HepG2 (cell line): Measurements from ENCODE around the gene RHOBTB3. TPM values are rescaled to one million over a fixed set of nuclear protein-coding genes. Genes with fewer than 3 reads are reported as not detected.

ENCODE experiments used
- ATAC-seq: fragments of 200-7000 bp; cut with Tn5 transposase; 3 replicates; pipeline ENCODE4 v1.9.1; 2020; ENCODE audit warnings: mild to moderate bottlenecking, moderate library complexity
- BruUV-seq: library from RNA; stranded (reverse); fragments of 400-500 nt; replicated peaks from 2 replicates; lab custom pipeline; 2021; lab: Mats Ljungman, UMichigan
- CTCF ChIA-PET: fragments of 300-600 bp; formaldehyde crosslinking; extraction: SDS; loops from one replicate; lab custom pipeline; 2021; ENCODE audit warnings: low total read pairs, inconsistent platforms, low intra/inter-chr PET ratio; lab: Yijun Ruan, JAX
- POLR2A ChIA-PET: fragments of 350-600 bp; sonication (Branson Sonifier 250); formaldehyde crosslinking; loops from one replicate; lab custom pipeline; 2020; ENCODE audit warnings: antibody characterized with exemption, inconsistent platforms; lab: Yijun Ruan, JAX
- DNase-seq: peaks from one replicate; pipeline ENCODE4 v3.0.0-alpha.2; 2015; ENCODE audit warnings: low spot score
- FAIRE-seq: peaks from 3 replicates; lab custom pipeline; 2011; peaks lifted over from hg19 to GRCh38; lab: Jason Lieb, UNC
- H2AFZ ChIP-seq: one replicate; pipeline ENCODE4 v1.6.1; 2011; ENCODE audit warnings: low read length, inconsistent platforms
- H3K27ac ChIP-seq: fragments of 300-600 bp; 3 replicates; pipeline ENCODE4 v1.8.0; 2011; ENCODE audit warnings: mixed run types, mild to moderate bottlenecking, mixed read lengths, low read length, inconsistent platforms; ENCODE audit not compliant: insufficient read depth; ENCODE audit errors: extremely low read length
- H3K27me3 ChIP-seq, 2 experiments: fragments of 200-600 bp in 1 of 2; 2 replicates in 1 of 2; 3 replicates in 1 of 2; pipeline versions ENCODE4 v1.6.0 to v1.8.0; 2011; ENCODE audit warnings: low read length in 2 of 2, mild to moderate bottlenecking in 2 of 2, moderate library complexity in 2 of 2, inconsistent platforms in 1 of 2; ENCODE audit not compliant: insufficient read depth in 2 of 2, control insufficient read depth in 1 of 2
- H3K36me3 ChIP-seq, 2 experiments: fragments of 200-600 bp in 1 of 2; replicated peaks in 1 of 2; 2 replicates in 1 of 2; 3 replicates in 1 of 2; pipeline versions ENCODE4 v1.5.1 to v1.8.0; 2011; ENCODE audit warnings: low read length in 2 of 2, inconsistent platforms in 1 of 2; ENCODE audit not compliant: insufficient read depth in 2 of 2, control insufficient read depth in 1 of 2
- H3K4me1 ChIP-seq: 2 replicates; pipeline ENCODE4 v1.5.1; 2012; ENCODE audit warnings: low read length, inconsistent platforms; ENCODE audit not compliant: insufficient read depth
- H3K4me2 ChIP-seq: 2 replicates; pipeline ENCODE4 v1.6.0; 2011; ENCODE audit warnings: low read depth, low read length, inconsistent platforms
- H3K4me3 ChIP-seq, 3 experiments: fragments of 200-600 bp in 1 of 3; sonication (generic), shearing (Covaris generic) in 1 of 3; replicated peaks in 1 of 3; 2 replicates each; pipeline ENCODE4 v1.5.1; 2011 to 2016; ENCODE audit warnings: low read length in 3 of 3, inconsistent platforms in 2 of 3, low read depth in 2 of 3, mild to moderate bottlenecking in 2 of 3, control low read depth in 1 of 3, mixed read lengths in 1 of 3; ENCODE audit not compliant: insufficient read depth in 1 of 3
- H3K79me2 ChIP-seq: one replicate; pipeline ENCODE4 v1.6.1; 2011; ENCODE audit warnings: low read length, inconsistent platforms; ENCODE audit not compliant: insufficient read depth
- H3K9ac ChIP-seq: 2 replicates; pipeline ENCODE4 v1.6.0; 2011; ENCODE audit warnings: mild to moderate bottlenecking, low read depth, low read length, inconsistent platforms; ENCODE audit not compliant: insufficient read depth
- H3K9me3 ChIP-seq: 2 replicates; pipeline ENCODE4 v1.5.1; 2012; ENCODE audit warnings: mild to moderate bottlenecking, low read length
- H4K20me1 ChIP-seq: 2 replicates; pipeline ENCODE4 v1.6.0; 2011; ENCODE audit warnings: inconsistent platforms, mild to moderate bottlenecking, low read length, moderate library complexity; ENCODE audit not compliant: insufficient read depth
- BRD4 ChIP-seq: sonication (generic); formaldehyde crosslinking; IDR thresholded peaks from 2 replicates; pipeline ENCODE4 v1.4.0; 2020; ENCODE audit warnings: missing genetic modification reagents
- CHD2 ChIP-seq: IDR thresholded peaks from 2 replicates; pipeline ENCODE4 v1.6.1; 2011; ENCODE audit warnings: low read depth, low read length, improper control_type of control experiment
- FOXC1 ChIP-seq: sonication (generic); formaldehyde crosslinking; IDR thresholded peaks from 2 replicates; pipeline ENCODE4 v1.8.0; 2022; ENCODE audit warnings: mild to moderate bottlenecking, missing genetic modification reagents, borderline replicate concordance
- GATAD2A ChIP-seq: IDR thresholded peaks from 2 replicates; pipeline ENCODE4 v1.6.1; 2016
- HCFC1 ChIP-seq: fragments of 150-350 bp; IDR thresholded peaks from 2 replicates; pipeline ENCODE4 v1.6.1; 2014; ENCODE audit warnings: low read depth, low read length
- IKZF4 ChIP-seq: sonication (generic); formaldehyde crosslinking; IDR thresholded peaks from 2 replicates; pipeline ENCODE4 v1.5.1; 2020; ENCODE audit warnings: borderline replicate concordance, mild to moderate bottlenecking, low read depth, missing genetic modification reagents; ENCODE audit errors: not compliant biosample characterization
- LCORL ChIP-seq, 2 experiments: fragments of 450-650 bp in 1 of 2; sonication (generic) in 1 of 2; formaldehyde crosslinking in 1 of 2; IDR thresholded peaks; 2 replicates each; pipeline versions ENCODE4 v1.5.0 to v1.6.1; 2017 to 2020; ENCODE audit warnings: antibody characterized with exemption in 1 of 2, missing genetic modification reagents in 1 of 2
- PRPF4 ChIP-seq: fragments of 200-400 bp; formaldehyde crosslinking; IDR thresholded peaks from 2 replicates; pipeline ENCODE4 v1.6.1; 2016; ENCODE audit warnings: low read length, low read depth; ENCODE audit not compliant: poor library complexity, severe bottlenecking
- SETDB1 ChIP-seq: sonication (generic); formaldehyde crosslinking; IDR thresholded peaks from 2 replicates; pipeline ENCODE4 v1.5.1; 2020; ENCODE audit warnings: missing genetic modification reagents, mild to moderate bottlenecking, borderline replicate concordance
- SNAPC2 ChIP-seq: sonication (generic); formaldehyde crosslinking; IDR thresholded peaks from 2 replicates; pipeline ENCODE4 v1.8.1; 2022; ENCODE audit warnings: mild to moderate bottlenecking, missing genetic modification reagents
- WIZ ChIP-seq: sonication (generic); formaldehyde crosslinking; IDR thresholded peaks from 2 replicates; pipeline ENCODE4 v1.5.1; 2020; ENCODE audit warnings: mild to moderate bottlenecking, missing genetic modification reagents
- ZNF33B ChIP-seq: sonication (generic); formaldehyde crosslinking; IDR thresholded peaks from 2 replicates; pipeline ENCODE4 v1.5.1; 2020; ENCODE audit warnings: mild to moderate bottlenecking, missing genetic modification reagents
- ZNF616 ChIP-seq: sonication (generic); formaldehyde crosslinking; IDR thresholded peaks from 2 replicates; pipeline ENCODE4 v1.5.0; 2020; ENCODE audit warnings: low read depth, mild to moderate bottlenecking, missing genetic modification reagents
- WGBS: methylation state at CpG from one replicate; pipeline ENCODE4 v1.1.6; 2017; ENCODE audit warnings: low lambda C conversion rate; 5-methylcytosine and 5-hydroxymethylcytosine counted together
- in situ Hi-C: cut with HindIII; loops from 2 replicates; pipeline ENCODE4 v1.10.0; 2017; ENCODE audit warnings: low pct_unique_long_range_greater_than_20kb; ENCODE audit not compliant: extremely low pct_ligation_motif_present
- intact Hi-C: fragments of 100-400 bp; cut with micrococcal nuclease; formaldehyde crosslinking; loops from one replicate; pipeline ENCODE4 v1.10.0; 2022; ENCODE audit not compliant: unreplicated experiment
- polyA plus RNA-seq, 8 experiments: library from polyadenylated mRNA; depleted of rRNA in 3 of 8; stranded (reverse) in 7 of 8; unstranded in 1 of 8; fragments of >200 nt; fragmentation: Illumina TruSeq in 4 of 8; extraction: Trizol in 4 of 8; gene quantifications; 2 replicates each; pipeline versions ENCODE4 v1.2.1 to v1.2.3, GENCODE V29; 2011 to 2016; ENCODE audit warnings: low read depth in 4 of 8, missing spikeins in 1 of 8, mixed read lengths in 1 of 8; ENCODE audit not compliant: insufficient read depth in 1 of 8
- total RNA-seq, 5 experiments: library from RNA; depleted of rRNA; stranded (reverse); fragments of >200 nt; fragmentation: Illumina TruSeq; extraction: Trizol; gene quantifications; 2 replicates each; pipeline ENCODE4 v1.2.3, GENCODE V29; 2016; ENCODE audit warnings: low read depth in 1 of 5
- TF ChIP-seq, protein P1 (sequence below): sonication (generic); formaldehyde crosslinking; IDR thresholded peaks from 2 replicates; pipeline ENCODE4 v1.5.0; 2020; ENCODE audit warnings: missing genetic modification reagents, mild to moderate bottlenecking, borderline replicate concordance
- TF ChIP-seq, protein P2 (sequence below): sonication (generic); formaldehyde crosslinking; IDR thresholded peaks from 2 replicates; pipeline ENCODE4 v1.5.0; 2020; ENCODE audit warnings: missing genetic modification reagents
- TF ChIP-seq, protein P3 (sequence below): sonication (generic); formaldehyde crosslinking; IDR thresholded peaks from 2 replicates; pipeline ENCODE4 v1.5.1; 2020; ENCODE audit warnings: mild to moderate bottlenecking, missing genetic modification reagents, moderate library complexity

RHOBTB3 gene
- total and polyA plus RNA-seq, 2 of the 13 experiments (the other 11 are each of a cell fraction or from before 2014, with no cell fraction given) = 31.6 to 35.4 TPM

DNA sequence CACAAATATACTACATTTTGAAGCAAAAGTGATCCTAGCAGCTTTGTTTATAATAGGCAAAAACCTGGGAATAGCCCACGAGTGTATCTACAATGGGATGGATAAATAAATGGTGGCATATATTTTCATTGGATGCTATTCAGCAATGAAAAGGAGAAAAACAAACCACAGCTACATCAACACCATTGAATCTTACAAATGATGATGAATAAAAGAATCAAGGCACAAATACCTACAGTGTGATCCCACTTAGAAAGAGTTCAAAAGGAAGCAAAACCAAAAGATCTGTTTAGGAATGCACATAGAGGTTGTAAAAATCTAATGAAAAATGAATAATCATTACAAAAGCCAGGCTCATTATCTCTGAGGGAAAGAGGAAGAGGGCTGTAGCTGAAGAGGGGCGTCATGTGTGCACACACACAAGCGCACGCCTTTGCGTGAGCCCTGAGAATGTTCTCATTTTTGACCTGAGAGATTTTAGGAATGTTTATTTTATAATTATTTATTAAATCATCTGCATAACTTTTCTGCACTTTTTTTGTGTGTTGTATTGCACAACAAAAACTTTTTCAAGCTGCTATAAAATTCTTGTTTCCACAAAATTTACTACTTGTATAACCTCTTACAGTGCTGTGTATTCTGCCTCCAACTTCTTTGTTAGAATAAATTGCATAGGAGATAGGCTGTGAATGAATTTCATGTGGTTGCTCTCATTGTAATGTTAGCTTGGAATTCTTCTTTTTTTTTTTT is 5.9 kb upstream of the RHOBTB3 start:
- Histone ChIP-seq H3K4me2 (no peak overlapping the region), H3K27me3 (peaks cover 0 to 4% of the 10 kb centered on the region in 2 experiments; a peak in 1 of 5 replicates), H3K27ac (no peak overlapping the region), H3K4me3 (no peak overlapping the region), H3K79me2 (no peaks in the 10 kb centered on the region), H4K20me1 (no peaks in the 10 kb centered on the region), H2AFZ (no peak overlapping the region), H3K9ac (no peak overlapping the region), H3K4me1 (peaks cover 31% of the 10 kb centered on the region), H3K36me3 (no peaks in the 10 kb centered on the region), H3K9me3 (no peaks in the 10 kb centered on the region)
- in situ Hi-C loops = no loop called here
- FAIRE-seq (no peak), ATAC-seq (no peak), DNase-seq (no peak)
- 62% methylated on average over 5 of the region's 5 CpGs for WGBS
- no TSS peak for BruUV-seq
- TF ChIP-seq, protein P1, sequence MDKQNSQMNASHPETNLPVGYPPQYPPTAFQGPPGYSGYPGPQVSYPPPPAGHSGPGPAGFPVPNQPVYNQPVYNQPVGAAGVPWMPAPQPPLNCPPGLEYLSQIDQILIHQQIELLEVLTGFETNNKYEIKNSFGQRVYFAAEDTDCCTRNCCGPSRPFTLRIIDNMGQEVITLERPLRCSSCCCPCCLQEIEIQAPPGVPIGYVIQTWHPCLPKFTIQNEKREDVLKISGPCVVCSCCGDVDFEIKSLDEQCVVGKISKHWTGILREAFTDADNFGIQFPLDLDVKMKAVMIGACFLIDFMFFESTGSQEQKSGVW (CRISPR knock-in tag) = no peak
- TF ChIP-seq ZNF33B (CRISPR knock-in tag) (no peak), BRD4 (no peak), FOXC1 (no peak), IKZF4 (no peak), LCORL (IDR thresholded peaks at IDR 0.05) (no peak), LCORL (CRISPR knock-in tag; IDR thresholded peaks at IDR 0.05) (no peak), SETDB1 (CRISPR knock-in tag) (no peak), WIZ (CRISPR knock-in tag) (no peak), PRPF4 (no peak), HCFC1 (no peak), SNAPC2 (no peak), ZNF616 (CRISPR knock-in tag) (no peak), GATAD2A (no peak), CHD2 (no peak)
- TF ChIP-seq, protein P2, sequence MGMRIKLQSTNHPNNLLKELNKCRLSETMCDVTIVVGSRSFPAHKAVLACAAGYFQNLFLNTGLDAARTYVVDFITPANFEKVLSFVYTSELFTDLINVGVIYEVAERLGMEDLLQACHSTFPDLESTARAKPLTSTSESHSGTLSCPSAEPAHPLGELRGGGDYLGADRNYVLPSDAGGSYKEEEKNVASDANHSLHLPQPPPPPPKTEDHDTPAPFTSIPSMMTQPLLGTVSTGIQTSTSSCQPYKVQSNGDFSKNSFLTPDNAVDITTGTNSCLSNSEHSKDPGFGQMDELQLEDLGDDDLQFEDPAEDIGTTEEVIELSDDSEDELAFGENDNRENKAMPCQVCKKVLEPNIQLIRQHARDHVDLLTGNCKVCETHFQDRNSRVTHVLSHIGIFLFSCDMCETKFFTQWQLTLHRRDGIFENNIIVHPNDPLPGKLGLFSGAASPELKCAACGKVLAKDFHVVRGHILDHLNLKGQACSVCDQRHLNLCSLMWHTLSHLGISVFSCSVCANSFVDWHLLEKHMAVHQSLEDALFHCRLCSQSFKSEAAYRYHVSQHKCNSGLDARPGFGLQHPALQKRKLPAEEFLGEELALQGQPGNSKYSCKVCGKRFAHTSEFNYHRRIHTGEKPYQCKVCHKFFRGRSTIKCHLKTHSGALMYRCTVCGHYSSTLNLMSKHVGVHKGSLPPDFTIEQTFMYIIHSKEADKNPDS (CRISPR knock-in tag) = no peak
- TF ChIP-seq, protein P3, sequence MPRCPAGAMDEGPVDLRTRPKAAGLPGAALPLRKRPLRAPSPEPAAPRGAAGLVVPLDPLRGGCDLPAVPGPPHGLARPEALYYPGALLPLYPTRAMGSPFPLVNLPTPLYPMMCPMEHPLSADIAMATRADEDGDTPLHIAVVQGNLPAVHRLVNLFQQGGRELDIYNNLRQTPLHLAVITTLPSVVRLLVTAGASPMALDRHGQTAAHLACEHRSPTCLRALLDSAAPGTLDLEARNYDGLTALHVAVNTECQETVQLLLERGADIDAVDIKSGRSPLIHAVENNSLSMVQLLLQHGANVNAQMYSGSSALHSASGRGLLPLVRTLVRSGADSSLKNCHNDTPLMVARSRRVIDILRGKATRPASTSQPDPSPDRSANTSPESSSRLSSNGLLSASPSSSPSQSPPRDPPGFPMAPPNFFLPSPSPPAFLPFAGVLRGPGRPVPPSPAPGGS (CRISPR knock-in tag) = no peak
- intact Hi-C loops = no loop called here
- POLR2A ChIA-PET = no interaction called here
- CTCF ChIA-PET = no interaction called here
